Measurements from ENCODE around the gene MOB3B.
A peak's percentile ranks its signal among the peaks of the same experiment; 100 is the strongest.

The MOB3B gene

DNA sequence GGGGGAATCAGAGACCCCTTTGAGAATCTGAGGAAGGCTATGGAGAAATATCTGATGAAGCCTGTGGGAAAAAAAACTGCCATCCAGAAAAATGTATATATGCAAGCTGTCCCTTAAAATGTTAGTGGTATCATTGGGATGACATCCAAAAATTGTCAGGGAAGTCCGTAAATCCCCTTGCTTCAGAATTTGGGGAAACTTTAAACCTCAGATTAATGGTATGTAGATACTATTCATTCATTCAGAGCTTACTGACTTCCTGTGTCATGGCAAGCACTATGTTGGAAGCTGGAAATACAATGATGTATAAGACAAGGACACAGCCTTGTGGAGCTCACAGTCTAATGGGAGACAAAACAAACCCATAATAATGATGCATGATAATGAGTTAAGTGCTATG lies 10.9 kb upstream of the MOB3B start:
- DNase-seq, result no peak

DNA sequence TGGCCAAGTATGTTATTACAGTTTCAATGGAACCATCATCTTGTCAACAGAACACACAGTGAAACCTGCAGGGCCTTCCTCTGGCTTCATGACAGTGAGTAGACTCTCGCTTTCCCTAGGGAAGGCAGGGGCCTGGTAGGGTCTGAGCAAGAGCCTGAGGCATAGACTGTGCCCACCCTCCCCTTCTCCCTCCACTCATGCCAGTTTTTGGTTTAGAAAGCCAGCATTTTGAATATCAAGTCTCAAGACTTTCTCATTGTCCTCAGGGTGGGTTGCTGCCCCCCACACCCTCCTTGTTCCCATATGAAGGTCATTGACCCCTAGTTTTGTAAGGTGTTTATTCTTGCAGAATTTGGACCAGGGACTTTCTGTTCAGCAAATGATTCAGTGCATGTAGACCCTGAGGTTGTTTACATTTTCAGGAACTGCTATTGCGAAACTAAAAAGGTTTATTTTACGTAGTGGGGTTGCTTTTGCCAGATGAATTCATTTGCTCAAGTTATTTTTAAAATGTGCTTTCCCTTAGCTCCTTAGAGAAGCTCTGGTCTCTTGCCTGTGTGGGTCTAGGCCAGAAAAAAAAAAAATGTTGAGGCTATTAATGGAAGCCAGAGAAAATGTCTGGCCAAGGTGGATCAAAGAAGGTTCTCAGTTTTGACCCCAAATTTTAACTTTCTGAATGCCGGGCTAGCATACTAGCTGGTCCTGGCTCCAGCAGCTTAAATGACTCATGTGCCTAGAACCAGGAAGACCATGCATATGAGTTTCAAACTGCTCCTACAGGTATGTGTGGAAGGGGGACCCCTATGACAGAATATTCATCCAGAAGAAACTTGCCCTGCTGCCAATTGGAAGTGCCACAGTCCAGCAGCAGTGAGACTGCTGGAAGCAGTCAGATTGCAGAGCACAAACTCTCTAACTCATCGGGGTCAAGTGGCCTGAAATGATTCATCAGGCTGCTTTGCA lies 10.1 kb upstream of the MOB3B start:
- peak; percentile 65 for DNase-seq

DNA sequence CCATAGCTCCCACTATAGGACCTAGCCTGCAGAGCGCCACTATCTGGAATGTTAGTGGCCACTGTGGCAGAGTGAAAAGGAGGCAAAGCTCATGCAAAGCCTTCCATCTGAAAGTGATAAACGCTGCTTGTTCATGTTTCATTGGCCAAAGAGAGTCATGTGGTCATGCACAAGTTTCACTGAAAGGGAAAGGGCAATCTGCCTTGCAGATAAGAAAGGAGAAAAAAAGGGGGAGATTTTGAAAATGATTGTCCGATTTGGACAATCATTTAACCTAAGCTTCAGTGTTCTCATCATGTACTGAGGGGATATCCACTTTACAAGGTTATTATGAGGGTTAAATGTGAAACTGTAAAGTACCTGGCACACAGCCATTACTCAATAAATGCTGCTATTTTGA lies 9.0 kb upstream of the MOB3B start:
- DNase-seq, result no peak

DNA sequence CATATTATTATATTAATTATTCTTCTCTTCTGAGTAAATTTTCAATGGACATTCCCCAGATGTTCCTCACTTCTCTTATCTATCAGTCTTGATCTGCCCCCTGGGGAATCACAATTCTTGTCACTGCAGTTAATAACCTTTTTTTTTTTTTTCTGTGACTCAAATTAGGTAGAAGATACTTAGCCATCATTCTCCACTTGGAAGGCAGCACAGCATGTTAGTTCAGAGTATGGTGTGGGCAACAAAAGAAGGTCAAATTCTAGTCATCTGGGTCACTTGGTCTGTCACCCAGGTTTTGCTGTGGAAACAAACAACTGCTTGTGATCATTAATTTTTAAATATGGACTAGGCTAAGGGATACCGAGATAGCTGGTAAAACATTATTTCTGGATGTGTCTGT lies 8.1 kb upstream of the MOB3B start:
- DNase-seq, result no peak

DNA sequence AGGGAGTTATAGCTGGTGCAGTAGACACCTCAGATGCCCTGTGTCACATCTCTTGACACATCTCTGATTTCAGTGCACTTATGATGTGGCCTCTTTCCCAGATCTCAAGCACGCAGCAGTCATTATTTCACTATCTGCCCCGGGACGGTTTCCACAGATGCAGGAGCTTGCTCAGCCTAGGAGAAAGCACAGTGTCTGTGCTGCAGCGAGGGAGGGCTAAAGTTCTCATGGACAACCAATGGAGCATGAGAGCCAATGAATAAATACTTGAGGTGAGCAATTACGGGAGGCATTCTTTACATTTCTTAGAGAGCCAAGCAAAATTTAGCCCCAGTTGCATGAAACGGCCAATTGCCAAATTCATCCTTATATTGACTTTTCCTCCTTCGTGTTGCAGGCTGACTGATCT lies 7.4 kb upstream of the MOB3B start:
- peak; percentile 21 for DNase-seq

DNA sequence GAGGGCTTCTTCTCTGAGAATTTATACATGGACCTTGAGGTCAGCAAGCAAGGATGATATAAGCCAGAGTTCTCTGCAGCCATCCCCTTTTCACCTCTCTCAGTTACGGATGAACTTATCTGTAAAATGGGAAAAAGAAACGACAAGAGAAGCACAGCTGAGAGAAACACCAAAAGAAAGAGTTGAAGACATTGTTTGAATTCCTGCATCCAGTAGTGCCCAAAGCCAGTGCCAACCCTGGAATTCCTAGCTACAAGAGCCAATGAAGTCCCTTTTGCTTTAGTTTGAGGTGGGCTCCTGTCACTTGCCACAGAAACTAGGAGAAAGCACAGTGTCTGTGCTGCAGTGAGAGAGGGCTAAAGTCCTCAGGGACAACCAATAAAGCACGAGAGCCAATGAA lies 6.6 kb upstream of the MOB3B start:
- DNase-seq, result no peak

DNA sequence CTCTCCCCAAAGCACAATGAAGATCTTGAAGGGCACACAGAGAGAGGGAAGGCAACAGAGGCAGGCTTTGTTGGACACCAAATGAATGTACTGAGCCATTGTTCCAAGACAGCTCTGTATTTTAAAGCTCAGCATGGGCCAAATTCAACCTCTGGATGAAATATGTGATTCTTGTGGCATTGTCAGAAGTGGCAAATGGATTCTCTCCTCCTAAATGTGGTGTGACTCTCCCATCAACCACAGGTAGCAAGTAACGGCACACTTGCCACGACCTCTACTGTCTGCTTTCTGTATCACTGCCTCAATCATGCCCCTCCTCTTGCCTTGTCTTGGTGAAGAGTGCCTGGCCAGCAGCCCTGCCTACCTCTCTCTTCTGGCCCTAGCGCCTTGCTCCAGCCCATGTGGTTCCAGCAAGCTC lies 6.1 kb upstream of the MOB3B start:
- DNase-seq, result peak; percentile 71

DNA sequence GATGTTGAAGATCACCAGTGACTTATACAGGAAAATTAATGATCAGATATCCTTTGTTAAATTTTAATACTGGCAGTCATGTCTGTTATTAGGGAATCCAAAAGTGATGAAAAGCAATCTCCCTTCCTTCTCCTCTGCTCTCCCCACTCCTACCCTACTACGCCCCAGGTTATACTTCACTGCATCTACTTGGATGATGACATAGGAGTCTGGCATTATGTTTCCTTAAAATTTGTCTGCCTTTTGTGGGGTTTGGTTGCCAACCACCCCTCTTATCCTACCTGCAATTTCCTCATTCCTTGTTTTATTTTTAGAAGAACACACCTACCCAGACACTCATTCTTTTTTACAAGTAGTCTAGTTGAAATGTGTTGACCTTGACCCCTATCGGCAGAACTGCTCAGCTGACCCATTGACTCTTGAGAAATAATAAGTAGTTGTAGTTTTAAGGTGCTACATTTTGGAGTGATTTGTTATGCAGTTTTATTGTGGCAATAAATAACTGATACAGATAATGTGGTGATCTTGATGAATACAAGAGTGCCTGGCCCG lies 5.1 kb upstream of the MOB3B start:
- no peak for DNase-seq

DNA sequence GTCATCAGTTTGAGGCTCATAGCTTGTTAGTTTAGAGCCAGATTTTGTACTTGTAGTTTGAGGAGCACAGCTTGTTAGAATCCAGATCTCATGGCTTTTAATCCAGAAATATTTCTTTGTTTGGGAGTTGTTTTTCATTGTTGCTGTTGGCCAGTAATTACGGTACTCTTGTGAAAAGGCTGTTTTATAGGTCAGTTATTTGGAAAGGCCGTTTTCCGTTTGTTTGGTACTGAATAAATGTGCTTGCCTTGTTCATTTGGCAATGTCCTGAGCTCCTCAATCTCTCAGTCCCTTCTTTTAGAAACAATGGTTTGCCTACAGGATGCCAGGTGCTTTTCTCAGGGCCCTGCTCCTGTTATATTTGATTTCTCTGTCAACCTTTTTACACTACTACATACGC lies 4.5 kb upstream of the MOB3B start:
- DNase-seq, result peak; percentile 65

DNA sequence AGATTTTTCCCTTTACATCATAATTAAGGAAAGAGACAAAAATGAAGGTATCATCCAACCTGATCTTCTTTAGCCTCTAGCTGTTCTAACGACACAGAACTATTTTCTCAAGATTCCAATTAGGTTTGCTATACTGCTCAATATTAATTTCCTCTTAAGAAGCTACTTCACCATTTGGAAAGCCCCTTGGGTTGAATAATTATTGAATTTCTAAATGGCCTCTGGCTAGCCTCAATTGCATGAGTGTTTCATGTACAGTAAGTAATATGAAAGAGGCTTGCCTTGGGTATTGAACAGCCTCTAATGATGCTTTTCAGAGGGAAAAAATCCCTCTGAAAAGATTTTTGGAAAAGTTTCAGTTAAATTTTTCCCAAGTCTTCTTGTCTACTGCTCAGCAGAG lies 3.7 kb upstream of the MOB3B start:
- no peak for DNase-seq

DNA sequence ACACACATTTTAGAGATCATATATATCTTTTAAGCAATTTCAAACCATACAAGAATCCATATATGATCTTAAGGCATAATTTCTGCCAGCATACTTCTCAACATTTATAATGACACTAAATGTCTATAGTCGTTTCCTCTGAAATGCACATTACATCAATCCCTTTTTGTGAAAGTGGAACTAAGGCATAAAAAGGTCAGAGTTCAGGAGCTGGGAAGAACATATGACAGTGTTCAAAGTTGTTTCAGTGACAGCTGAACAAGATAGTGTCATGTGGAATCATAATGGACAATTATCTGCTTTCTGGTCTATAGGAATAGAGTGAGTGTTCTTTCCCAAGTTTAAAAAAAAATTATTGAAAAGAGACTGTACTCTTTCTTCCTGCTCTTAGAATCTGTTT lies 2.4 kb upstream of the MOB3B start:
- no peak for DNase-seq

DNA sequence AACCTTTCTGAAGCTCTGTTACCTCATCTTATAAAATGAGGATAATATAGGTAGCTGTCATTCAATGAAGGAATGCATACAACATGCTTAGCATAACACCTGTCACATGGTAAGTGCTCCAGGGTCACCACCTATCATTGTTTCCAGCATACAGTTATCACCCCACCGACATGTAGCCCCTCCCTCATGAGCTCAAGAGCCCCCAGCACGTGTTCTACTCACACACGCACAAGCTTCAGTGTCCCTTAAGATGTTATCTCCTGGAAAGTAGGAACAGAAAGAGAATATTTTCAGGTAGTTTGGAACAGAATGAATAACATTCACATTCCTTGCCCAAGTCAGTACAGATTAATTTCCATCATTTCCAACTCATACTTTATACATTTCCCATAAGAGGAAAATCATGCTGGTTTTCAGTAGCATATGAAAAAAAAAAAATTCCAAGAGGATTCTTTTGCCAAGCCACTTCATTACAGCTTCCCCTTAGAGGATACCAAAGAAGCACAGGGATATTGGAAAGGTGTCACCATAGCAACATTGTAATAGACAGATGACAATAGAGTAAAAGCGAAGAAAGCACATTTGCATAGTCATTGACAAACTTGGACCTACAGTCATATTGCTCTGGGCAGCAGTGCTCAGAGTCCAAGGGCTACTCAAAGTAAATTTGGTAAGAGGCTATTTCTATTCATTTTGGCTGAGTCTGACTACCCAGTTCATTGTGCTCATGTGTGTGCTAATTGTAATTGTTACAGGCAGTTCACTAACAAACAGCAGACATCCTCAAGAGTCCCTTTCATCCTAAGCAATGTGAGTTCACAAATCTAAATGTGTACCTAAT lies 1.5 kb upstream of the MOB3B start:
- DNase-seq, result peak; percentile 26

DNA sequence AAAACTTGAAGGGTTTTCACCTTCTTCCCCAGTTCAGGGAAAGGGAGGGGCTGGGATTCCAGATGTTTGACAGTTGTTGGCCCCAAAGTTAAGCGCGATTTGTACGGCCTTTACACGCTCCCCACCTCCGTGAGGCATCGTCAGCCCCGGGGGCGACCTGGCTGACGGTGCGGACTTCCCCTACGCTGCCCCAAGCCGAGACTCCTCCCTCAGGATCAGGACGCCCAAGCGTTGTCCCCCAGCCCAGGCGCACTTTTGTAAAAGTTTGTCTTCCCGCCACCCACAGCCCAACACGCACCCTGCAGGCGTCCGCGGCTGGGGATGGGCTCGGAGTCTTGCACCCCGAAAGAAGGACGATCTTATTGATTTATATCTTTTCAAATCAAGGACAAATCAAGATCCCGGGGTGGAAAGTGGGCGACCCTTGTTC lies 713 bp downstream of the MOB3B start:
- DNase-seq, result peak; percentile 58

DNA sequence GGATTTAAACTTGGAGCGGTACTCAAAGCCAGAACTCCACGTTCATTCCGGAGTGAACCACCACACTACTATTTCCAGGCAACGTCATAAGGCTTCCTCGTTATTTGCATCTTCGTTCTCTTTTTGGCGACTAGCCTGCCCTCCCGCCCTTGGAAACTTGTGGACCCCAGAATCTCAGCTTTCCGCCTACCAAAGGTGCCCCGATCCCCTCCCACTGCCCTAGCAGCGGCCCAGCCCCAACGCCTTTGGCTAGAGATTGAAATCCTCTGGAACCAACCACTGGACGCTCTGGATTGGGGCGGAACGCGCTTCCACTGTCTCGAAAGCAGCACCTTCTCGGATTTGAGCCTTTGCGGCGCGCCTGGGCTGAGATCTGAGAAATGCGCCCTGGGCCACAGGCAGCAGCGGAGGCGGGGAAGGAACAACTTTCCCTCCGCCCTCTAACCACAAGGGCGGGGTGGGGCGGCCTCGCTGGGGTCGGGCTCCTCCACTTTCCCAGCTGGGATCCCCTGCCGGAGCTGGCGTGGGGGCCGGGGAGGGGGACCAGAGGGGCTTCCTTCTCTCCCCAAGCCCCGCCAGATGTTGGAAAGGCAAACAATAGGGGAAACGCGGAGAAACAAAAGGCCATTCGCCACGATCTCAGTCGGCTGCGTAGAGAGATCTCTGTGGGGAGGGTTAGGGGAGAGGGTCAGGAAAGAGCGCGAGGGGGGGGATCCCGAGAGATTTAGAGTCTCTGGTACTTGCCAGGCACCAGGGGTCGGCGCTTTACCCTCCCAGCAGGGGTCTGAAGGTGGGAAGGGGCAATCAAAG lies 1.3 kb downstream of the MOB3B start:
- peak; percentile 71 for DNase-seq

DNA sequence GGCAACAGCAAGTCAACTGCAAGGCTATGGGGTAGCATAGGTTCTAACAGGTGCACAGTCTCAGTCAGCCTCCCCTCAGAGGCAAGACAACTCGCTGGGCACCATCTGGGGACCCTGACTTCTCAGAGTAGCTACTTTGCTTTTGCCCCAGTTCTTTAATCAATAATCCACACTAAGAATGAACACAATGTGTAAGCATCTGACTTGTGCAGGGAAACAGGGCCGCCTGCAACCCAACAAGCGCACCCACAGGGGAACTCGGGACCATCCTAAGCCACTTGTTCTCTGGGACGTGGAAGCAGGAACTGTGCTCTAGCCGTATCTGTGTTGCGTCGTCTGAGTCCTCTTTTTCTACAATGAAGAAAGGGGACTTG lies 1.9 kb downstream of the MOB3B start:
- peak; percentile 66 for DNase-seq

DNA sequence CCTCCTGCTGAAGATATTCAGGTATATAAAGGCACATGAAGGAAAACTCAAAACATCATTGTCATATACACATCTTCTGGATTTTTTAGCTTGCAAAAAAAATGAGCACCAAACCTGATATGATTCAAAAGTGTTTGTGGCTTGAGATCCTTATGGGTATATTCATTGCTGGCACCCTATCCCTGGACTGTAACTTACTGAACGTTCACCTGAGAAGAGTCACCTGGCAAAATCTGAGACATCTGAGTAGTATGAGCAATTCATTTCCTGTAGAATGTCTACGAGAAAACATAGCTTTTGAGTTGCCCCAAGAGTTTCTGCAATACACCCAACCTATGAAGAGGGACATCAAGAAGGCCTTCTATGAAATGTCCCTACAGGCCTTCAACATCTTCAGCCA lies 5.4 kb downstream of the MOB3B start, which contains the start of gene IFNK:
IFNK (plus strand) TSS at position 55 of the 400 bp plus-strand sequence; CDS start at position 102, 47 bp downstream.
- DNase-seq, result no peak

DNA sequence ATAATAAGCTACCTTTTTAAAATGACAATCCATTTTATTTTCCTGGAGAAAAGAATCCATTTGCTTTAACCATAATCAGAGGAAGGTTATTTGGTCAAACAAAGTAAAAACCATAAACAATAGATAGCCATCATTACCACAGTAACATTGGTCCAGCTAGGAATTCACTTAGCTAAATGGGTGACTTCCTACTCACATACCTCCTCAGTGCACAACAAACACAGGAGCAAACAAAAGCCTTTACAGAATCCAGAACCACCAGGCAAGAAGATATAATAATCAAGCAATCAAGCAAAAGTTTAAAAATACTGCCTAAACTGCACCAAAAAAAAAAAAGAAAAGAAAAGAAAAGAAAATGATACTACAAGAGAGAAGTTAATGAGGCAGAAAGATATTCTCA lies 6.5 kb downstream of the MOB3B start:
- DNase-seq, result no peak

DNA sequence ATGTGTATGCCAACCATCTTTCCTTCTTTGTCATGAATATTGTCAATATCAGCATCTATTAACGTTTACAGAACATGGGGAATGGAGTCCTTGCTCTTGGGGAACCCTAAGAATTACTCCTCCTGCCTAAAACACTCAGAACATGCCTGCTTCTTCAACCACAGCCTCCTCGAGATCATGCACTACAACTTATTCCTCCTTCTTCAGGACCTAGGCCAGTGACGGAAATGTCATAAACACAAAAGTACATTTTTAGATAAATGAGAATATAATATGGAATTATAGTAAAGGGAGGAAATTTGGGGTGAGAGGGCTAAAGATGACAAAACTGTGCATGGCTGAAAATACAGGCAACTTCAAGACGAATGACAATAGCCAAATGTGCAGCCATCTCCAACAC lies 8.6 kb downstream of the MOB3B start:
- no peak for DNase-seq

DNA sequence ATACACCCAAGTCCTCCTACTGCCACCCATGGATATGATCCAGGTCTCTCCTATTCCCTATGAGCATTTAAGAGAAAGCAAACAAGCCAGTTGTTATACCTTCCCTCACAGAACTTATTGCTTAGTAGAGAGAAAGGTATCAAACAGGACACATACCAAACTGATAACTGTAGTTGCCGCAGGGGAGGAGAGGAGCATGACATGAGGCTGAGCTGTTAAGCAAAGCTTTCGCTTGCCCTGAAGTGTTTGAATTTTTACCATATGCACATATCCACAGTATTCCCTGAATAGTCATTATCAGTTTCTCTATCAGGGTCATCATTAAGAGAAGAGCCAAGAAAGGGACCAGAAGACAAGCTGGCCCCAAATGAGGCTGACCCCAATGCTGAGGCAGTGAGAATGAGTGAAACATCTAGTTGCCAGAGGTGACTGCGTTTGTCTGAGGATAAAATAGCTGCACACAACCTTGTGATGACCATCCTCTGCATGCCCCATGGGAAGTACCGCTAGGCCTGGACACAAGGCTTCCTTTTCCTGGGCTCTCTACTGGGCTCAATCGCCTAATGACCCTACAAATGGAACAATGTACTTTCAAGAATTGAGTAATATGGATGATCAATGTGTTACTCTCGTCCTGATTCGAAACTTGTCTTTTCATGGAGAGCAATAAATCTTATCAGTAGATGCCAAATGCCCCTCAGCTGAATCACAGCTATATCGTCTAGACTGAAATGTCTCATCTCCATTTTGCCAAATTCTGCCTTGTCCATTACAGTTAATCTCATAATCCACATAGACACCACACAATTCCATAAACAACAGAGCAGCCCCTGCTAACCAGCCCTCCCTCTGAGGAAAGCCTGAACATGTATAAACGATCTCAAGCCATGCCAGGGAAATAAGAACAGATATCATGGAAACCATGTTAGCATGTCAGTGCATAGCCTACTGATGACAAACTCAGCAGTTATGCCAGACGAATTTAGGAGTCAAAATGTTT lies 9.8 kb downstream of the MOB3B start:
- DNase-seq, result no peak

DNA sequence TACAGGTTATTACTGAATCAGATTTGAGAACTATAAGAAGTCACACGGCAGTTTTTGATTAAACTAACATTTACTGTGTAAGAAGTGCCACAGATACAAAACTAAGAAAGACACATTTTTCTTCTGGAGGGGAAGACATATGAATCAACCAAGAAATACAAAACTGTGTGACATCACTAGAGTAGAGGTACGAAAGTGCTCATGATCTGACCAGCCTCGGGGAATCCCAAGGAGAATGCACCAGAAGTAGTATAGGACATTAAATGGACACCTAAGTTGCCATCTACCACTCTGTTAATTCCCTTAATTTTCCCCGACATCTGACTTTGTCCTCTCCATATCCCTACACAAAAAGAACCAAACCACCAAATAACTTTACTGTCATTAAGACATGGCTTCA lies 10.8 kb downstream of the MOB3B start:
- DNase-seq, result no peak

DNA sequence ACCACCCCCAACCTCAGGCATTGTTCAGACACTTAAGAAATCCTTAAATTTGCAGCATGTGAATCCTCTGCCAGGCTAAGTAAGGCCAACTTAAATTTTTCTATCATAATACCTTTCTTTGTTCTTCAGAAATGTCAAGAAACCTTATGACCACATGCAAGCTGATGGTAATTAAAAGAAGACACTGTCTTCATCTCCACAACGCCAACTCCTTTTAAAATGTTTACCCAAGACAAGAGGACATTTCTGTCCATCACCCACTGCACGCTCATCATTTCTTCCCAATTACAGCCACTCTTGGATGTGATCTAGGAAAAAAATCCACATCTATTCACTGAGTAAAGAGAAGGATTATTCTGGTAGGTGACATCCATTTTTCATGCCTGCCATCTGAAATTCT lies 11.6 kb downstream of the MOB3B start:
- no peak for DNase-seq
